Mesenchymal stem cell (in vitro differentiated cells and primary cell): Measurements from ENCODE around the gene EPG5.
A peak's percentile ranks its signal among the peaks of the same experiment; 100 is the strongest.

Experiments used
- DNase-seq: peaks from one replicate; pipeline ENCODE4 v3.0.0-alpha.2; 2013
- H2AFZ ChIP-seq: one replicate; pipeline ENCODE4 v1.6.1; 2013; ENCODE audit warnings: low read depth, mild to moderate bottlenecking, control low read depth, inconsistent platforms, low read length, moderate library complexity
- H2AK5ac ChIP-seq: 2 replicates; pipeline ENCODE4 v1.6.1; 2013; ENCODE audit warnings: low read length, moderate library complexity, mild to moderate bottlenecking, inconsistent platforms; ENCODE audit not compliant: severe bottlenecking
- H2BK120ac ChIP-seq: one replicate; pipeline ENCODE4 v1.6.1; 2013; ENCODE audit warnings: low read depth, mild to moderate bottlenecking, inconsistent platforms, low read length, moderate library complexity
- H2BK12ac ChIP-seq, 2 experiments: one replicate each; pipeline ENCODE4 v1.6.1; 2013; ENCODE audit warnings: inconsistent platforms in 2 of 2, low read length in 2 of 2, mild to moderate bottlenecking in 2 of 2, moderate library complexity in 2 of 2, control low read depth in 1 of 2
- H2BK15ac ChIP-seq: one replicate; pipeline ENCODE4 v1.6.1; 2013; ENCODE audit warnings: mild to moderate bottlenecking, low read depth, inconsistent platforms; ENCODE audit not compliant: poor library complexity, severe bottlenecking
- H2BK5ac ChIP-seq: 2 replicates; pipeline ENCODE4 v1.6.1; 2013; ENCODE audit warnings: low read depth, mild to moderate bottlenecking, low read length, control low read depth, inconsistent platforms; ENCODE audit not compliant: poor library complexity, severe bottlenecking
- H3K14ac ChIP-seq, 2 experiments: one replicate each; pipeline ENCODE4 v1.6.1; 2013; ENCODE audit warnings: inconsistent platforms in 2 of 2, low read length in 2 of 2, control low read depth in 1 of 2, mild to moderate bottlenecking in 1 of 2, moderate library complexity in 1 of 2
- H3K18ac ChIP-seq, 2 experiments: one replicate each; pipeline ENCODE4 v1.6.1; 2013; ENCODE audit warnings: inconsistent platforms in 2 of 2, low read length in 2 of 2, control low read depth in 1 of 2, low read depth in 1 of 2, mild to moderate bottlenecking in 1 of 2
- H3K23ac ChIP-seq, 2 experiments: one replicate each; pipeline ENCODE4 v1.6.1; 2013; ENCODE audit warnings: inconsistent platforms in 2 of 2, low read length in 2 of 2, mild to moderate bottlenecking in 2 of 2, moderate library complexity in 2 of 2, control low read depth in 1 of 2
- H3K27ac ChIP-seq: 2 replicates; pipeline ENCODE4 v1.5.1; 2013; ENCODE audit warnings: mild to moderate bottlenecking, moderate library complexity, low read length, control low read depth, inconsistent platforms; ENCODE audit not compliant: poor library complexity, severe bottlenecking
- H3K27me3 ChIP-seq, 2 experiments: 2 replicates each; pipeline versions ENCODE4 v1.6.1 to v1.7.0; 2013; ENCODE audit warnings: low read length in 2 of 2, mild to moderate bottlenecking in 2 of 2, moderate library complexity in 2 of 2, control low read depth in 1 of 2, inconsistent platforms in 1 of 2; ENCODE audit not compliant: control insufficient read depth in 1 of 2, insufficient read depth in 1 of 2
- H3K36me3 ChIP-seq, 2 experiments: 2 replicates each; pipeline versions ENCODE4 v1.6.1 to v1.7.0; 2013; ENCODE audit warnings: low read length in 2 of 2, control low read depth in 1 of 2, inconsistent platforms in 1 of 2, low read depth in 1 of 2, mild to moderate bottlenecking in 1 of 2; ENCODE audit not compliant: insufficient read depth in 2 of 2, control insufficient read depth in 1 of 2
- H3K4ac ChIP-seq, 2 experiments: one replicate each; pipeline ENCODE4 v1.6.1; 2013; ENCODE audit warnings: inconsistent platforms in 2 of 2, low read length in 2 of 2, mild to moderate bottlenecking in 2 of 2, moderate library complexity in 2 of 2, control low read depth in 1 of 2, low read depth in 1 of 2
- H3K4me1 ChIP-seq: 2 replicates; pipeline ENCODE4 v1.6.1; 2013; ENCODE audit warnings: low read depth, low read length, control low read depth; ENCODE audit not compliant: control insufficient read depth, insufficient read depth
- H3K4me2 ChIP-seq: 2 replicates; pipeline ENCODE4 v1.6.1; 2013; ENCODE audit warnings: low read length, mild to moderate bottlenecking, inconsistent platforms; ENCODE audit not compliant: poor library complexity, severe bottlenecking
- H3K4me3 ChIP-seq, 2 experiments: 2 replicates each; pipeline versions ENCODE4 v1.5.1 to v1.7.0; 2013; ENCODE audit warnings: low read length in 2 of 2, mild to moderate bottlenecking in 2 of 2, control low read depth in 1 of 2, low read depth in 1 of 2; ENCODE audit not compliant: insufficient read depth in 1 of 2
- H3K79me1 ChIP-seq: replicated peaks from 2 replicates; pipeline ENCODE4 v1.6.1; 2013; ENCODE audit warnings: mild to moderate bottlenecking, control low read depth, low read length, inconsistent platforms; ENCODE audit not compliant: poor library complexity, severe bottlenecking
- H3K9ac ChIP-seq: 2 replicates; pipeline ENCODE4 v1.7.0; 2013; ENCODE audit warnings: mild to moderate bottlenecking, low read length, moderate library complexity
- H3K9me3 ChIP-seq: 2 replicates; pipeline ENCODE4 v1.7.0; 2013; ENCODE audit warnings: mild to moderate bottlenecking, low read length; ENCODE audit not compliant: control insufficient read depth
- H4K8ac ChIP-seq: one replicate; pipeline ENCODE4 v1.6.1; 2013; ENCODE audit warnings: inconsistent platforms, mild to moderate bottlenecking, low read length, moderate library complexity
- H4K91ac ChIP-seq: one replicate; pipeline ENCODE4 v1.6.1; 2013; ENCODE audit warnings: mild to moderate bottlenecking, low read length, inconsistent platforms
- WGBS: methylation state at CpG from one replicate; pipeline ENCODE4 v1.1.7; 2013; ENCODE audit warnings: mixed read lengths; 5-methylcytosine and 5-hydroxymethylcytosine counted together

EPG5 gene

DNA sequence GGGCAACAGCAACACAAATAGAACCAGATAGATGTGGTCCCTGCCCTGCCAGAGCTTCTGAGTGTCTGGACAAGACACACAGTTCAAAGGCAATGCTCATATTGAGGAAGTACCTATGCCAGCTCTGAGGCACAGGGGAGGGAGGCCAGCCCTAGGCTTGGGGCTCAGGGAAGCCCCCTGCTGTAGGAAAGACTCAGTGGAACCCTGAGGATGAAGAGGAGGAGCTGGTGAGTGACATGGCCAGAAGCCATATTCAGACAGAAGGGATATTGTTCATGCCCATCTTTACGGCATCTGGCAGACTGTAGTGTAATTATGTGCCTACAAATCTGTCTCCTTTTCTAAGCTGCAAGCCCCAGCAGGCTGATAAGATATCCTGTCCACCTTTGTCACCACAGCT, 132.8 kb downstream of the EPG5 start:
- Histone ChIP-seq H3K27ac (no peak overlapping the region), H3K14ac (peak overlapping the region in 1 of 2 experiments; percentile 94), H3K4me3 (no peak overlapping the region), H3K9ac (no peak overlapping the region), H3K27me3 (no peaks in the 10 kb centered on the region), H3K4me1 (peaks cover 41% of the 10 kb centered on the region), H3K9me3 (no peaks in the 10 kb centered on the region), H4K8ac (no peak overlapping the region), H2AFZ (peak overlapping the region; percentile 3), H2AK5ac (peak overlapping the region; percentile 90), H3K36me3 (peaks cover 0 to 17% of the 10 kb centered on the region in 2 experiments), H3K4ac (peak overlapping the region; percentile 54 to 70), H3K18ac (peak overlapping the region in 1 of 2 experiments; percentile 86), H4K91ac (peak overlapping the region; percentile 73), H2BK15ac (no peak overlapping the region), H2BK12ac (peak overlapping the region; percentile 38 to 85), H2BK120ac (no peak overlapping the region), H3K4me2 (no peak overlapping the region), H3K79me1 (peaks cover 18% of the 10 kb centered on the region), H2BK5ac (no peak overlapping the region), H3K23ac (peak overlapping the region in 1 of 2 experiments; percentile 16)
- WGBS, result 91% methylated on average over 1 of the region's 1 CpG
- DNase-seq, result no peak

DNA sequence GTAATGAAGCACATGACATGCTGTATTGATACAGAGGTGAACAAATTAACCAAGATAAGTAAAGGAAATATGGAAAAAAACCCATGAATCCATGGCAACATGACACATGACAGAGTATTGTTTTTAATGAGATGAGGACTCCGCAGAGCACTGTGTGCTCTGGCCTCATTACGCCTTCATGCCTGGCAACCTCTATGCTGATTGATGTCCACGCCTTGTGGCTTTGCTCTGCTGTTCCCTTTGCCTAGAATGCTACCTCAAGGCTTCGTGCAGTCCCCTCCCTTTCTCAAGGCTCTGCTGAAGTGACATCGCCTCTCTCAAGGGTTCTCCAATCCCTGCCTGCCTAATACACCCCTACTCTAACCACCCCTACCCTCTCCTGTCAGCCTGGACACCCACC, 133.3 kb downstream of the EPG5 start:
- H3K27ac ChIP-seq, result no peak overlapping the region
- WGBS, result 94% methylated on average over 5 of the region's 5 CpGs

DNA sequence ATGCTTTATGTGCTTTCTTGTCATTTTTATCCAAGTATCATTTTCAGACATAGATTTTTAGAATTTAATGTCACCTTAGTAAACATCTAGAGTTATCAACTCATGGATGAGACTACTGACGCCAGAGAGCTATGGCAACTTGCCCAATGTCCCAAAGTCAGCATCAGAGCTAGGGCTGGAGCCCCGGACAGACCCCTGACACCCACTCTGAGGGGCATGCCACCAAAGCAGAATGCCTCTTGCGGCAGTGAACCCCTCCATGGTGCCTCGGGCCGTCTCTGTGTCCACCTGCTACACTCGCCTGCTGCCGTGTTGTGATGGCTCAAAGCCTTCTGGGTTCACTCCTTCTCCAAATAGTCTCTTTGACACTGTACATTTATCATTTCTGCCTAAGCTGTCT, 136.2 kb downstream of the EPG5 start:
- DNase-seq, result no peak
- Histone ChIP-seq H2BK15ac (no peak overlapping the region), H3K27me3 (no peaks in the 10 kb centered on the region), H3K23ac (no peak overlapping the region), H3K27ac (no peak overlapping the region), H2BK5ac (no peak overlapping the region), H3K4me2 (no peak overlapping the region), H4K91ac (no peak overlapping the region), H3K36me3 (peaks cover 0 to 2% of the 10 kb centered on the region in 2 experiments), H3K4me1 (peaks cover 54% of the 10 kb centered on the region), H3K9me3 (no peaks in the 10 kb centered on the region), H2BK12ac (no peak overlapping the region), H3K9ac (no peak overlapping the region), H3K18ac (no peak overlapping the region), H3K4me3 (no peak overlapping the region), H2AK5ac (peak overlapping the region; percentile 8), H2BK120ac (no peak overlapping the region), H3K79me1 (peaks cover 6% of the 10 kb centered on the region), H3K4ac (no peak overlapping the region), H4K8ac (no peak overlapping the region), H3K14ac (no peak overlapping the region), H2AFZ (no peak overlapping the region)
- 82% methylated on average over 7 of the region's 7 CpGs for WGBS

More for the DNA sequence above, 133.3 kb downstream of the EPG5 start:
- Histone ChIP-seq H2AK5ac (peak overlapping the region; percentile 90), H2BK15ac (no peak overlapping the region), H2BK5ac (no peak overlapping the region), H4K8ac (no peak overlapping the region), H3K36me3 (peaks cover 0 to 15% of the 10 kb centered on the region in 2 experiments), H3K23ac (no peak overlapping the region), H3K9me3 (no peaks in the 10 kb centered on the region), H2BK12ac (peak overlapping the region; percentile 49 to 75), H2AFZ (peak overlapping the region; percentile 3), H4K91ac (peak overlapping the region; percentile 73), H3K18ac (peak overlapping the region in 1 of 2 experiments; percentile 86), H2BK120ac (no peak overlapping the region), H3K4ac (peak overlapping the region; percentile 54 to 70), H3K27me3 (no peaks in the 10 kb centered on the region), H3K79me1 (peaks cover 18% of the 10 kb centered on the region), H3K14ac (peak overlapping the region in 1 of 2 experiments; percentile 94), H3K4me2 (no peak overlapping the region), H3K9ac (no peak overlapping the region), H3K4me3 (peak overlapping the region in 1 of 2 experiments; percentile 30), H3K4me1 (peaks cover 45% of the 10 kb centered on the region)
- DNase-seq, result no peak

DNA sequence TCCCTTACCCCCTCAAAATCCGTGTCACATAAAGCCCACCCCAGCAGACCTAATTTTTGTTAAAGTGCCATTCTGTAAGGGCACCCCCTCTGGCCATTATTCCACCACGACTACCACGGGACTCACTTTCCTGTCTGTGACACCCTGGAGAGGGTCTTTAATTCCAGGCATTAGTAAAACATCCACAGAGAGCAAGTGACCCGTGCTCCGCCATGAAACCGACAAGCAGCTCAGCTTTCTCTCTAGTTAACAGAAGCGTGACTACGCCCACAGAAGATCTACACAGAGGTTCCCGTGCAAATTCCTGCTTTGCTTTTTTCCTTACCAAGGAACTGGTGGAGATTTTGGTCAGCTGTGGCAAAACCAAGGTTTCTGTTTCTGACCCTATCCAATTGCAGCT, 137.3 kb downstream of the EPG5 start:
- Histone ChIP-seq H3K4me2 (peak overlapping the region; percentile 25), H3K27me3 (no peaks in the 10 kb centered on the region), H3K4me1 (peaks cover 56% of the 10 kb centered on the region), H2BK15ac (peak overlapping the region; percentile 62), H3K14ac (no peak overlapping the region), H2BK12ac (peak overlapping the region; percentile 0 to 88), H2BK5ac (peak overlapping the region; percentile 49), H3K9ac (peak overlapping the region; percentile 82), H3K4me3 (no peak overlapping the region), H4K8ac (peak overlapping the region; percentile 66), H3K23ac (no peak overlapping the region), H3K4ac (no peak overlapping the region), H2AFZ (no peak overlapping the region), H2BK120ac (no peak overlapping the region), H3K18ac (peak overlapping the region; percentile 63 to 79), H3K9me3 (no peaks in the 10 kb centered on the region), H3K79me1 (peaks cover 9% of the 10 kb centered on the region), H3K36me3 (peaks cover 0 to 2% of the 10 kb centered on the region in 2 experiments), H2AK5ac (peak overlapping the region; percentile 97), H4K91ac (peak overlapping the region; percentile 41), H3K27ac (peak overlapping the region; percentile 85)
- 89% methylated on average over 9 of the region's 9 CpGs for WGBS
- DNase-seq, result no peak
